ENCODE measurements around the gene EFCAB9.

EFCAB9 gene

GRCh38 chr5:172156541-172156994, 37.4 kb upstream of the EFCAB9 start:
- CTCF ChIA-PET: no interaction called here
- no peak for DNase-seq (ENCODE audit: low spot score)
- no peak for TF ChIP-seq CTCF (conservative IDR thresholded peaks at IDR 0.05; ENCODE audit: low read depth)
- no peak overlapping the region for H3K27ac ChIP-seq
- POLR2A ChIA-PET (ENCODE audit: low non-redundant PET): no interaction called here

GRCh38 chr5:172159016-172159415, 35.0 kb upstream of the EFCAB9 start:
- TF ChIP-seq CTCF (conservative IDR thresholded peaks at IDR 0.05; ENCODE audit: low read depth): no peak

GRCh38 chr5:172160506-172160905, 33.5 kb upstream of the EFCAB9 start:
- no peak for DNase-seq (ENCODE audit: low spot score)
- ChIA-PET POLR2A (ENCODE audit: low non-redundant PET) (no interaction called here), CTCF (no interaction called here)
- H3K27ac ChIP-seq: no peak overlapping the region
- no peak for TF ChIP-seq CTCF (conservative IDR thresholded peaks at IDR 0.05; ENCODE audit: low read depth)

More at GRCh38 chr5:172159016-172159415, 35.0 kb upstream of the EFCAB9 start:
- POLR2A ChIA-PET (ENCODE audit: low non-redundant PET): no interaction called here
- H3K27ac ChIP-seq: no peak overlapping the region
- CTCF ChIA-PET: interaction anchor here (0.6 to 0.7 kb wide), 2 partner anchors 25 to 1479 kb away, joined by 3 read pairs; no protein-coding TSS in a partner anchor
- no peak for DNase-seq (ENCODE audit: low spot score)

DNA sequence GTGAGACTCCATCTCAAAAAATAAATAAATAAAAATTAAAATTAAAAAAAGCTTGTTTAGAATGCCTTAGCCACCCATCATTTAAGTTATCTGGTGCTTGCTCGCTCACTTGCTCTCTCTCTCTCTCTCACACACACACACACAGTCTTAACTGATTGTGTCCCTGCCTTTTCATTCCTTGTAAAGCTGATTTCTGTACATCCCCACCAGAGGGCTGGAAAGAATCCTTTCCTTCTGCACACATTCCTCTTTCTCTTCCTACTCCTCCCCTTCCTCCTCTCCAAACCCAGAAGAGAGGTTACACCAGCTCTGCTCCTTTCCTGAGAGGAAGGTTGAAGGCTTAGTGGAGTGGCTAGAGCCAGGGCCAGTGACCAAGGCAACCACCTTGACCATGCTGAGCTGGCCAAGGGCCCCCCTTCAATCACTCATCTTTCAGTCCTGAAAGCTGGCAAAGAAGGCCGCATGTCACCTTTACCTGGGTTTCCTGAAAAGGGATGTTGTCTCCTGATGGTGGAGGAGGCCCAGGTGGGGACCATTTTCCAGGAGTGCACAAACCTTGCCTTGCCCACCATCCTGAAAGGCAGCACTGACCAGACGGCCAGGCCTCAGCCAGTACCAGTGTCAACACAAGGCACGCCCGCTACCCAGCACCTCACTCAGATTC, 31.5 kb upstream of the EFCAB9 start:
- CTCF ChIA-PET: interaction anchor here (0.6 to 0.8 kb wide), 5 partner anchors 11 to 141 kb away, joined by 3 to 4 read pairs (median 3); no protein-coding TSS in a partner anchor

DNA sequence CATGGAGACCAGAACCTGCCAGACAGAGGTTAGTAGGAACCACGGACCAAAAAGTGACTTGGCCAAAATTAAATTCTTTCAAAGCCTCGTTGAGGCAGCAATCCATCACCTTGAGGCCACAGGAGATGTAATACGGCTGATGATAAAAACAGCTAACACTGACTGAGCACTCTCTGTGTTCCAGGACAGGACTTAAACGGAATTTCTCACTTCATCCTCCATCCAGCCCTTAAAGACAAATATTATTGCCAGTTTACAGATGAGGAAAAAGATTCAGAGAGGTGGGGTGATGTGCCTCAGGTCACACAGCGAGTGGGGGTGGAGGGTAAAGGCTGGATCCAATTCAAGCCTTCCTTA, 31.0 kb upstream of the EFCAB9 start:
- ChIA-PET CTCF (interaction anchor here (0.6 to 0.8 kb wide), 3 partner anchors 10 to 110 kb away, joined by 3 to 4 read pairs (median 3); no protein-coding TSS in a partner anchor), POLR2A (ENCODE audit: low non-redundant PET) (no interaction called here)

More for the DNA sequence above, 31.5 kb upstream of the EFCAB9 start:
- 0 out of 2 replicates have a peak overlapping the region, but pooled peaks have one; percentile 2 for H3K27ac ChIP-seq
- POLR2A ChIA-PET (ENCODE audit: low non-redundant PET): interaction anchor here (0.6 kb wide), 1 partner anchor 15 kb away, joined by 5 read pairs; no protein-coding TSS in a partner anchor
- no peak for DNase-seq (ENCODE audit: low spot score)
- TF ChIP-seq CTCF (conservative IDR thresholded peaks at IDR 0.05; ENCODE audit: low read depth): no peak

DNA sequence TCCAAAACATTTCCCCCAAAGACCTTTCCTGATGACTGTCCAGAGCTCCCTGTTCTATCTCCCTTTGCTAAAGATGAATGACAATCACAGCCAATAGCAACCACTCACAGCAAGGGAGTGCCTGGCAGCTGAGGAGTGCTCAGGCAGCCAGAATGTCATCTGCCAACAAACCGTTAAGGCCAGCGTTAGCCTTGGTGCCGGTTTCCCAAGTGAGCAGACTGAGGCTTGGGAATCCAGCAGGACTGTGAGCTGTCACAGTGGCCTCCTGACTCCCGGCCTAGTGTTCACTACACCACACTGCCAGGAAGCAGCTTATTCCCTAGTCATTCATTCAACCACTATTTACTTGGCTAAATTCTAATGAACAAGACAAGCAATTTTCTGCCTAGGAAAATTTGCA, 30.6 kb upstream of the EFCAB9 start:
- ChIA-PET POLR2A (ENCODE audit: low non-redundant PET) (no interaction called here), CTCF (interaction anchor here (0.6 kb wide), 2 partner anchors 16 to 110 kb away, joined by 3 to 4 read pairs; no protein-coding TSS in a partner anchor)
- peak overlapping the region; percentile 16; the same call in 1 of the 2 replicates for H3K27ac ChIP-seq
- DNase-seq (ENCODE audit: low spot score): no peak
- no peak for TF ChIP-seq CTCF (conservative IDR thresholded peaks at IDR 0.05; ENCODE audit: low read depth)

More for the DNA sequence above, 31.0 kb upstream of the EFCAB9 start:
- H3K27ac ChIP-seq: 0 out of 2 replicates have a peak overlapping the region, but pooled peaks have one; percentile 2
- no peak for DNase-seq (ENCODE audit: low spot score)
- no peak for TF ChIP-seq CTCF (conservative IDR thresholded peaks at IDR 0.05; ENCODE audit: low read depth)
